Measurements from ENCODE around the gene NRXN3.

DNA sequence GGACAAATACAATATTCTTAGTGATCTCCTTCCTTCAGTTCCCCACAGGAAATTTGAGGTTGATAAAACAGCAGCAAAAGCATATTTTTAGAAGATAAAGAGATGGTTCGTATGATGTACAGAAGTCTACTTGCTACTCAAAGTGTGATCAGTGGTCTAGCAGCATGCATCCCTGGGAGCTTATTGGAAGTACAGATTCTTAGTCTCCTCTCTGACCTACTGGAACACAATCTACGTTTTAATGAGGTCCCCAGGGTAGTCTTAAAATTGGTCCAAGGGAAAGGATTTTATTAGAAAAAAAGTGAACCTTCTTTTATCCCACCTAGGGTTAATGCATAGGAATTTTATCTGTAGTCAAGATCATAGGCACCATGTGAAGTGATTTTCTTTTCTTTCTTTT, 703.4 kb downstream of the NRXN3 start:
- TF ChIP-seq ZBTB20 (CRISPR knock-in tag; IDR thresholded peaks at IDR 0.05; ENCODE audit: borderline replicate concordance, low read depth) = no peak
- TF ChIP-seq ZNF124 (CRISPR knock-in tag; IDR thresholded peaks at IDR 0.05) = no peak
- no peak for TF ChIP-seq HNRNPUL1 (IDR thresholded peaks at IDR 0.05; ENCODE audit: low read depth, low read length)
- no peak for TF ChIP-seq TCF12 (IDR thresholded peaks at IDR 0.05)
- TF ChIP-seq TCF12 (CRISPR knock-in tag; IDR thresholded peaks at IDR 0.05) = no peak
- no peak for TF ChIP-seq SMAD1 (CRISPR knock-in tag; IDR thresholded peaks at IDR 0.05; ENCODE audit: borderline replicate concordance, low read depth)
- TF ChIP-seq, protein P1, sequence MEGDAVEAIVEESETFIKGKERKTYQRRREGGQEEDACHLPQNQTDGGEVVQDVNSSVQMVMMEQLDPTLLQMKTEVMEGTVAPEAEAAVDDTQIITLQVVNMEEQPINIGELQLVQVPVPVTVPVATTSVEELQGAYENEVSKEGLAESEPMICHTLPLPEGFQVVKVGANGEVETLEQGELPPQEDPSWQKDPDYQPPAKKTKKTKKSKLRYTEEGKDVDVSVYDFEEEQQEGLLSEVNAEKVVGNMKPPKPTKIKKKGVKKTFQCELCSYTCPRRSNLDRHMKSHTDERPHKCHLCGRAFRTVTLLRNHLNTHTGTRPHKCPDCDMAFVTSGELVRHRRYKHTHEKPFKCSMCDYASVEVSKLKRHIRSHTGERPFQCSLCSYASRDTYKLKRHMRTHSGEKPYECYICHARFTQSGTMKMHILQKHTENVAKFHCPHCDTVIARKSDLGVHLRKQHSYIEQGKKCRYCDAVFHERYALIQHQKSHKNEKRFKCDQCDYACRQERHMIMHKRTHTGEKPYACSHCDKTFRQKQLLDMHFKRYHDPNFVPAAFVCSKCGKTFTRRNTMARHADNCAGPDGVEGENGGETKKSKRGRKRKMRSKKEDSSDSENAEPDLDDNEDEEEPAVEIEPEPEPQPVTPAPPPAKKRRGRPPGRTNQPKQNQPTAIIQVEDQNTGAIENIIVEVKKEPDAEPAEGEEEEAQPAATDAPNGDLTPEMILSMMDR (CRISPR knock-in tag; IDR thresholded peaks at IDR 0.05) = no peak
- no peak for TF ChIP-seq HCFC1 (IDR thresholded peaks at IDR 0.05; ENCODE audit: low read depth, low read length)
- TF ChIP-seq ZKSCAN1 (IDR thresholded peaks at IDR 0.05; ENCODE audit: low read length) = no peak
- TF ChIP-seq, protein P2, sequence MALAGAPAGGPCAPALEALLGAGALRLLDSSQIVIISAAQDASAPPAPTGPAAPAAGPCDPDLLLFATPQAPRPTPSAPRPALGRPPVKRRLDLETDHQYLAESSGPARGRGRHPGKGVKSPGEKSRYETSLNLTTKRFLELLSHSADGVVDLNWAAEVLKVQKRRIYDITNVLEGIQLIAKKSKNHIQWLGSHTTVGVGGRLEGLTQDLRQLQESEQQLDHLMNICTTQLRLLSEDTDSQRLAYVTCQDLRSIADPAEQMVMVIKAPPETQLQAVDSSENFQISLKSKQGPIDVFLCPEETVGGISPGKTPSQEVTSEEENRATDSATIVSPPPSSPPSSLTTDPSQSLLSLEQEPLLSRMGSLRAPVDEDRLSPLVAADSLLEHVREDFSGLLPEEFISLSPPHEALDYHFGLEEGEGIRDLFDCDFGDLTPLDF (CRISPR knock-in tag; IDR thresholded peaks at IDR 0.05) = no peak
- no peak for TF ChIP-seq KLF6 (CRISPR knock-in tag; IDR thresholded peaks at IDR 0.05)
- TF ChIP-seq, protein P3, sequence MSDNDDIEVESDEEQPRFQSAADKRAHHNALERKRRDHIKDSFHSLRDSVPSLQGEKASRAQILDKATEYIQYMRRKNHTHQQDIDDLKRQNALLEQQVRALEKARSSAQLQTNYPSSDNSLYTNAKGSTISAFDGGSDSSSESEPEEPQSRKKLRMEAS (IDR thresholded peaks at IDR 0.05) = no peak

All from HepG2 (cell line).